ENCODE measurements around the gene ABT1.

- TF ChIP-seq EZH2 (IDR thresholded peaks at IDR 0.05; ENCODE audit: insufficient read depth, poor library complexity, severe bottlenecking) (no peak), EZH2phosphoT487 (IDR thresholded peaks at IDR 0.05; ENCODE audit: insufficient read depth, low read depth) (no peak)
Observed at GRCh38 chr6:26556263-26557070, 40.3 kb upstream of the ABT1 start.

Measured in GM23248 (cell line).